Measurements from ENCODE around the gene AOX1. TPM values are rescaled to one million over a fixed set of nuclear protein-coding genes. Genes with fewer than 3 reads are reported as not detected.

Gene AOX1
- total and polyA plus RNA-seq, 2 experiments from 2014 or later = 1.4 to 5.0 TPM

GRCh38 chr2:200689115-200689514 is 103.3 kb downstream of the AOX1 start:
- no peak overlapping the region for H3K4me3 ChIP-seq
- no peaks in the 10 kb centered on the region for H3F3A ChIP-seq (replicated peaks; ENCODE audit: low read depth)
- no peaks in the 10 kb centered on the region for H4K20me1 ChIP-seq (replicated peaks; ENCODE audit: insufficient read depth)
- Mint-ChIP-seq H3K27me3 (ENCODE audit: insufficient read depth, low read depth, poor library complexity) (no peaks in the 10 kb centered on the region), H3K9me3 (peaks cover 13% of the 10 kb centered on the region), H3K4me3 (no peak overlapping the region), H3K36me3 (ENCODE audit: low read depth) (peaks cover 8% of the 10 kb centered on the region; the same call in 2 of the 3 replicates), H3K4me1 (no peaks in the 10 kb centered on the region), H3K27ac (no peak overlapping the region)
- no peak overlapping the region for H2AFZ ChIP-seq
- no peaks in the 10 kb centered on the region for H3K36me3 ChIP-seq (ENCODE audit: insufficient read depth)
- no peak for DNase-seq (ENCODE audit: low spot score)
- TF ChIP-seq POLR2AphosphoS5 (IDR thresholded peaks at IDR 0.05; ENCODE audit: low read depth) (no peak), JUNB (IDR thresholded peaks at IDR 0.05; ENCODE audit: unreplicated experiment) (no peak), ETS1 (IDR thresholded peaks at IDR 0.05) (no peak), ZNF114 (CRISPR knock-in tag; IDR thresholded peaks at IDR 0.05) (no peak), REST (IDR thresholded peaks at IDR 0.05; ENCODE audit: unreplicated experiment) (no peak), STAT1 (IDR thresholded peaks at IDR 0.05; ENCODE audit: unreplicated experiment) (no peak)
- no peak for ATAC-seq
- H3K27ac ChIP-seq (ENCODE audit: low read depth) = no peak overlapping the region
- no peaks in the 10 kb centered on the region for H3K79me2 ChIP-seq (replicated peaks; ENCODE audit: insufficient read depth)
- H3K9me2 ChIP-seq (ENCODE audit: insufficient read depth) = no peaks in the 10 kb centered on the region
- H3K4me1 ChIP-seq (ENCODE audit: insufficient read depth) = no peaks in the 10 kb centered on the region
- H3K4me2 ChIP-seq = no peak overlapping the region
- H3K27me3 ChIP-seq (ENCODE audit: insufficient read depth) = no peaks in the 10 kb centered on the region

GRCh38 chr2:200693836-200694470 is 108.1 kb downstream of the AOX1 start:
- no peak overlapping the region for H3K4me3 Mint-ChIP-seq
- no peak overlapping the region for H3K4me2 ChIP-seq
- DNase-seq (ENCODE audit: low spot score) (no peak), ATAC-seq (no peak)
- no peaks in the 10 kb centered on the region for H3K4me1 ChIP-seq (ENCODE audit: insufficient read depth)
- no peaks in the 10 kb centered on the region for H3K79me2 ChIP-seq (replicated peaks; ENCODE audit: insufficient read depth)
- H3K9me3 Mint-ChIP-seq = no peaks in the 10 kb centered on the region
- H3K4me1 Mint-ChIP-seq = no peaks in the 10 kb centered on the region
- no peak overlapping the region for H3K4me3 ChIP-seq
- no peak overlapping the region for H3K27ac Mint-ChIP-seq
- H3K27me3 Mint-ChIP-seq (ENCODE audit: insufficient read depth, low read depth, poor library complexity) = no peaks in the 10 kb centered on the region
- no peak overlapping the region; the same call in 1 of the 2 replicates for H2AFZ ChIP-seq
- H4K20me1 ChIP-seq (replicated peaks; ENCODE audit: insufficient read depth) = no peaks in the 10 kb centered on the region
- H3K36me3 ChIP-seq (ENCODE audit: insufficient read depth) = no peaks in the 10 kb centered on the region
- H3K36me3 Mint-ChIP-seq (ENCODE audit: low read depth) = no peaks in the 10 kb centered on the region
- no peaks in the 10 kb centered on the region for H3K27me3 ChIP-seq (ENCODE audit: insufficient read depth)
- no peak for TF ChIP-seq EZH2 (IDR thresholded peaks at IDR 0.05; ENCODE audit: low read depth, unreplicated experiment)
- no peak for TF ChIP-seq ETS1 (IDR thresholded peaks at IDR 0.05)
- TF ChIP-seq EZH2phosphoT487 (IDR thresholded peaks at IDR 0.05; ENCODE audit: unreplicated experiment) = no peak
- no peak for TF ChIP-seq CREB1 (CRISPR knock-in tag; IDR thresholded peaks at IDR 0.05; ENCODE audit: low read depth)
- no peak for TF ChIP-seq JUNB (IDR thresholded peaks at IDR 0.05; ENCODE audit: unreplicated experiment)
- no peaks in the 10 kb centered on the region for H3K9me2 ChIP-seq (ENCODE audit: insufficient read depth)
- H3K27ac ChIP-seq (ENCODE audit: low read depth) = no peak overlapping the region
- no peaks in the 10 kb centered on the region for H3F3A ChIP-seq (replicated peaks; ENCODE audit: low read depth)

All from GM23338 (cell line).